ENCODE results near the gene PALM3.
"Not testable (repeated sequence)": the region's sequence is repeated elsewhere in the genome, so short reads cannot be mapped to it uniquely, and the experiment has no call there.

PALM3 gene

GRCh38 chr19:14052470-14052869 is 9.4 kb downstream of the PALM3 start:
- in situ Hi-C loops (cut with HindIII; ENCODE audit: low pct_unique_long_range_greater_than_20kb, low sequenced_read_pairs), result no loop called here
- TF ChIP-seq JUND (IDR thresholded peaks at IDR 0.05; ENCODE audit: low read depth), result no peak
- DNase-seq (ENCODE audit: low read depth in 1 of 2, low spot score in 1 of 2), result no peak

- DNase-seq (ENCODE audit: low read depth in 1 of 2, low spot score in 1 of 2), result no peak
- TF ChIP-seq JUND (IDR thresholded peaks at IDR 0.05; ENCODE audit: low read depth), result no peak
- in situ Hi-C loops (cut with HindIII; ENCODE audit: low pct_unique_long_range_greater_than_20kb, low sequenced_read_pairs), result no loop called here
Observed at GRCh38 chr19:14051980-14052379, 9.9 kb downstream of the PALM3 start.

GRCh38 chr19:14050961-14051360 is 10.9 kb downstream of the PALM3 start:
- in situ Hi-C loops (cut with HindIII; ENCODE audit: low pct_unique_long_range_greater_than_20kb, low sequenced_read_pairs); DNase-seq (ENCODE audit: low read depth in 1 of 2, low spot score in 1 of 2): not testable (repeated sequence)

- DNase-seq (ENCODE audit: low read depth in 1 of 2, low spot score in 1 of 2), result no peak
- in situ Hi-C loops (cut with HindIII; ENCODE audit: low pct_unique_long_range_greater_than_20kb, low sequenced_read_pairs), result no loop called here
- no peak for TF ChIP-seq JUND (IDR thresholded peaks at IDR 0.05; ENCODE audit: low read depth)
Observed at GRCh38 chr19:14050512-14050911, 11.4 kb downstream of the PALM3 start.

GRCh38 chr19:14048443-14049153 is 13.3 kb downstream of the PALM3 start:
- in situ Hi-C loops (cut with HindIII; ENCODE audit: low pct_unique_long_range_greater_than_20kb, low sequenced_read_pairs), result no loop called here
- no peak for TF ChIP-seq JUND (IDR thresholded peaks at IDR 0.05; ENCODE audit: low read depth)
- peak; percentile 51 to 56 for DNase-seq (ENCODE audit: low read depth in 1 of 2, low spot score in 1 of 2)

- DNase-seq (ENCODE audit: low read depth in 1 of 2, low spot score in 1 of 2); in situ Hi-C loops (cut with HindIII; ENCODE audit: low pct_unique_long_range_greater_than_20kb, low sequenced_read_pairs): not testable (repeated sequence)
Observed at GRCh38 chr19:14047866-14048265, 14.0 kb downstream of the PALM3 start.

- in situ Hi-C loops (cut with HindIII; ENCODE audit: low pct_unique_long_range_greater_than_20kb, low sequenced_read_pairs), result not testable (repeated sequence)
- peak in 1 of 2 experiments; percentile 78 for DNase-seq (ENCODE audit: low read depth in 1 of 2, low spot score in 1 of 2)
Observed at GRCh38 chr19:14042659-14043608, 18.9 kb downstream of the PALM3 start.

GRCh38 chr19:14039181-14039580 is 22.7 kb downstream of the PALM3 start:
- no peak for TF ChIP-seq JUND (IDR thresholded peaks at IDR 0.05; ENCODE audit: low read depth)
- in situ Hi-C loops (cut with HindIII; ENCODE audit: low pct_unique_long_range_greater_than_20kb, low sequenced_read_pairs), result no loop called here
- no peak for DNase-seq (ENCODE audit: low read depth in 1 of 2, low spot score in 1 of 2)

- in situ Hi-C loops (cut with HindIII; ENCODE audit: low pct_unique_long_range_greater_than_20kb, low sequenced_read_pairs), result no loop called here
- no peak for TF ChIP-seq JUND (IDR thresholded peaks at IDR 0.05; ENCODE audit: low read depth)
- DNase-seq (ENCODE audit: low read depth in 1 of 2, low spot score in 1 of 2), result no peak
Observed at GRCh38 chr19:14035706-14036105, 26.2 kb downstream of the PALM3 start.

GRCh38 chr19:14035159-14035558 is 26.7 kb downstream of the PALM3 start:
- peak in 1 of 2 experiments; percentile 26 for DNase-seq (ENCODE audit: low read depth in 1 of 2, low spot score in 1 of 2)
- in situ Hi-C loops (cut with HindIII; ENCODE audit: low pct_unique_long_range_greater_than_20kb, low sequenced_read_pairs), result not testable (repeated sequence)

- in situ Hi-C loops (cut with HindIII; ENCODE audit: low pct_unique_long_range_greater_than_20kb, low sequenced_read_pairs), result no loop called here
- TF ChIP-seq JUND (IDR thresholded peaks at IDR 0.05; ENCODE audit: low read depth), result no peak
- no peak for DNase-seq (ENCODE audit: low read depth in 1 of 2, low spot score in 1 of 2)
Observed at GRCh38 chr19:14033946-14034345, 27.9 kb downstream of the PALM3 start.

- TF ChIP-seq JUND (IDR thresholded peaks at IDR 0.05; ENCODE audit: low read depth), result no peak
- in situ Hi-C loops (cut with HindIII; ENCODE audit: low pct_unique_long_range_greater_than_20kb, low sequenced_read_pairs), result no loop called here
- DNase-seq (ENCODE audit: low read depth in 1 of 2, low spot score in 1 of 2), result peak; percentile 53 to 56
Observed at GRCh38 chr19:14031719-14032480, 30.0 kb downstream of the PALM3 start, which contains the start of gene IL27RA. IL27RA (plus strand) TSS chr19:14031762; CDS start chr19:14031873, 111 bp downstream.

Measured in T47D (cell line).